Endothelial cell of umbilical vein (primary cell): ENCODE results near the gene DAB2IP. TPM values are rescaled to one million over a fixed set of nuclear protein-coding genes. Genes with fewer than 3 reads are reported as not detected.

Source experiments
- BruUV-seq: library from RNA; stranded (reverse); fragments of 400-500 nt; replicated peaks from 2 replicates; lab custom pipeline; 2021; lab: Mats Ljungman, UMichigan
- CTCF ChIA-PET: fragments of 300-600, 350-600 bp; sonication (Branson Sonifier 250); formaldehyde crosslinking; loops from one replicate; lab custom pipeline; 2021; ENCODE audit warnings: antibody characterized with exemption, inconsistent platforms; lab: Charles Lee
- POLR2A ChIA-PET: fragments of 300-600, 350-600 bp; sonication (Branson Sonifier 250); formaldehyde crosslinking; loops from one replicate; lab custom pipeline; 2021; ENCODE audit warnings: antibody characterized with exemption, inconsistent platforms; lab: Charles Lee
- DNase-seq: peaks from one replicate; pipeline ENCODE4 v3.0.0-alpha.2; 2011; ENCODE audit warnings: low read depth, low spot score
- FAIRE-seq: peaks from 2 replicates; lab custom pipeline; 2011; peaks lifted over from hg19 to GRCh38; lab: Jason Lieb, UNC
- H2AFZ ChIP-seq: 2 replicates; pipeline ENCODE4 v1.6.0; 2012; ENCODE audit warnings: low read depth, low read length, control low read depth, inconsistent platforms
- H3K27ac ChIP-seq: 2 replicates; pipeline ENCODE4 v1.5.1; 2011; ENCODE audit warnings: low read depth, mild to moderate bottlenecking, control low read depth, low read length, moderate library complexity; ENCODE audit not compliant: insufficient read depth
- H3K27me3 ChIP-seq, 2 experiments: 2 replicates each; pipeline versions ENCODE4 v1.6.0 to v1.6.1; 2011; ENCODE audit warnings: low read length in 2 of 2, mixed read lengths in 1 of 2; ENCODE audit not compliant: control insufficient read depth in 2 of 2, insufficient read depth in 2 of 2
- H3K36me3 ChIP-seq, 2 experiments: 2 replicates in 1 of 2; 3 replicates in 1 of 2; pipeline ENCODE4 v1.5.1; 2011; ENCODE audit warnings: low read length in 2 of 2, mild to moderate bottlenecking in 1 of 2, moderate library complexity in 1 of 2; ENCODE audit not compliant: control insufficient read depth in 2 of 2, insufficient read depth in 2 of 2; ENCODE audit errors: extremely low read depth in 1 of 2
- H3K4me1 ChIP-seq: 3 replicates; pipeline ENCODE4 v1.5.1; 2011; ENCODE audit warnings: mild to moderate bottlenecking, low read length; ENCODE audit not compliant: control insufficient read depth, insufficient read depth; ENCODE audit errors: extremely low read depth
- H3K4me2 ChIP-seq: 2 replicates; pipeline ENCODE4 v1.6.1; 2011; ENCODE audit warnings: low read length, control low read depth, mixed read lengths; ENCODE audit not compliant: insufficient read depth
- H3K4me3 ChIP-seq, 3 experiments: fragments of 200-600 bp in 1 of 3; sonication (generic), shearing (Covaris generic) in 1 of 3; replicated peaks in 1 of 3; 2 replicates each; pipeline ENCODE4 v1.5.1; 2011 to 2016; ENCODE audit warnings: control low read depth in 3 of 3, low read length in 3 of 3, mild to moderate bottlenecking in 2 of 3, inconsistent platforms in 1 of 3, low read depth in 1 of 3, moderate library complexity in 1 of 3; ENCODE audit not compliant: insufficient read depth in 1 of 3
- H3K79me2 ChIP-seq: 2 replicates; pipeline ENCODE4 v1.6.0; 2012; ENCODE audit warnings: low read length, inconsistent platforms; ENCODE audit not compliant: control insufficient read depth, insufficient read depth
- H3K9ac ChIP-seq: replicated peaks from 2 replicates; pipeline ENCODE3; 2011; ENCODE audit warnings: low read length, control low read depth; ENCODE audit not compliant: insufficient read depth; ENCODE audit errors: extremely low read depth
- H3K9me1 ChIP-seq: replicated peaks from 3 replicates; pipeline ENCODE4 v1.6.0; 2011; ENCODE audit warnings: mild to moderate bottlenecking, low read length; ENCODE audit not compliant: control insufficient read depth, insufficient read depth; ENCODE audit errors: extremely low read depth
- H3K9me3 ChIP-seq: replicated peaks from 2 replicates; pipeline ENCODE4 v1.5.1; 2012; ENCODE audit warnings: low read length, inconsistent platforms; ENCODE audit not compliant: control insufficient read depth, insufficient read depth
- H4K20me1 ChIP-seq: replicated peaks from 2 replicates; pipeline ENCODE3; 2011; ENCODE audit warnings: mild to moderate bottlenecking, low read length; ENCODE audit not compliant: control insufficient read depth, insufficient read depth; ENCODE audit errors: extremely low read depth
- CTCF ChIP-seq, 2 donors: IDR thresholded peaks; 1 replicate in 1 of 2; 2 replicates in 1 of 2; pipeline ENCODE4 v1.5.1; 2011; ENCODE audit warnings: low read length in 2 of 2, mild to moderate bottlenecking in 2 of 2, moderate library complexity in 2 of 2, control low read depth in 1 of 2, inconsistent platforms in 1 of 2, low read depth in 1 of 2; ENCODE audit not compliant: insufficient read depth in 1 of 2; ENCODE audit errors: extremely low read depth in 1 of 2
- EZH2 ChIP-seq: IDR thresholded peaks from 2 replicates; pipeline ENCODE4 v1.6.1; 2012; ENCODE audit warnings: borderline replicate concordance, low read depth, mild to moderate bottlenecking, moderate library complexity, low read length, inconsistent platforms; ENCODE audit not compliant: severe bottlenecking
- FOS ChIP-seq: IDR thresholded peaks from 2 replicates; pipeline ENCODE4 v1.6.1; 2011; ENCODE audit warnings: mild to moderate bottlenecking, low read length, moderate library complexity, borderline replicate concordance; ENCODE audit not compliant: insufficient read depth
- GATA2 ChIP-seq: IDR thresholded peaks from 2 replicates; pipeline ENCODE4 v1.7.0; 2011; ENCODE audit warnings: low read depth, mild to moderate bottlenecking, moderate library complexity, mixed read lengths, low read length; ENCODE audit not compliant: insufficient read length, insufficient read depth
- JUN ChIP-seq: IDR thresholded peaks from 2 replicates; pipeline ENCODE4 v1.6.1; 2011; ENCODE audit warnings: borderline replicate concordance, low read depth; ENCODE audit not compliant: insufficient read length, insufficient read depth
- MAX ChIP-seq: IDR thresholded peaks from 2 replicates; pipeline ENCODE4 v1.6.1; 2011; ENCODE audit not compliant: insufficient read depth, insufficient read length
- MYC ChIP-seq: IDR thresholded peaks from one replicate; pipeline ENCODE4 v1.6.1; 2011; ENCODE audit warnings: mild to moderate bottlenecking, low read depth, low read length
- POLR2A ChIP-seq: IDR thresholded peaks from 2 replicates; pipeline ENCODE4 v1.6.1; 2012; ENCODE audit warnings: low read depth, mild to moderate bottlenecking, control low read depth, low read length
- POLR2AphosphoS5 ChIP-seq: IDR thresholded peaks from 2 replicates; pipeline ENCODE4 v1.6.1; 2012; ENCODE audit warnings: low read depth, mild to moderate bottlenecking, control low read depth, low read length, moderate library complexity; ENCODE audit not compliant: insufficient read depth
- dilution Hi-C: fragments of 300-500 bp; cut with MboI; formaldehyde crosslinking; loops from one replicate; pipeline ENCODE4 v1.15.0; 2019; ENCODE audit warnings: low sequenced_read_pairs; ENCODE audit not compliant: extremely low pct_ligation_motif_present
- intact Hi-C: fragments of 100-400 bp; cut with micrococcal nuclease; formaldehyde crosslinking; loops from one replicate; pipeline ENCODE4 v1.10.0; 2022
- polyA plus RNA-seq, 4 experiments: library from polyadenylated mRNA; depleted of rRNA in 3 of 4; stranded (reverse) in 3 of 4; unstranded in 1 of 4; fragments of >200 nt; gene quantifications; 2 replicates each; pipeline versions ENCODE4 v1.2.1 to v1.2.3, GENCODE V29; 2011 to 2012; ENCODE audit warnings: missing spikeins in 1 of 4
- total RNA-seq: library from RNA; stranded (reverse); gene quantifications from 2 replicates; pipeline ENCODE4 v1.2.3, GENCODE V29; 2021

The DAB2IP gene
- total and polyA plus RNA-seq, 2 donors (not counting 3 experiments of a cell fraction or from before 2014, with no cell fraction given) = 29.2 to 53.6 TPM

DNA sequence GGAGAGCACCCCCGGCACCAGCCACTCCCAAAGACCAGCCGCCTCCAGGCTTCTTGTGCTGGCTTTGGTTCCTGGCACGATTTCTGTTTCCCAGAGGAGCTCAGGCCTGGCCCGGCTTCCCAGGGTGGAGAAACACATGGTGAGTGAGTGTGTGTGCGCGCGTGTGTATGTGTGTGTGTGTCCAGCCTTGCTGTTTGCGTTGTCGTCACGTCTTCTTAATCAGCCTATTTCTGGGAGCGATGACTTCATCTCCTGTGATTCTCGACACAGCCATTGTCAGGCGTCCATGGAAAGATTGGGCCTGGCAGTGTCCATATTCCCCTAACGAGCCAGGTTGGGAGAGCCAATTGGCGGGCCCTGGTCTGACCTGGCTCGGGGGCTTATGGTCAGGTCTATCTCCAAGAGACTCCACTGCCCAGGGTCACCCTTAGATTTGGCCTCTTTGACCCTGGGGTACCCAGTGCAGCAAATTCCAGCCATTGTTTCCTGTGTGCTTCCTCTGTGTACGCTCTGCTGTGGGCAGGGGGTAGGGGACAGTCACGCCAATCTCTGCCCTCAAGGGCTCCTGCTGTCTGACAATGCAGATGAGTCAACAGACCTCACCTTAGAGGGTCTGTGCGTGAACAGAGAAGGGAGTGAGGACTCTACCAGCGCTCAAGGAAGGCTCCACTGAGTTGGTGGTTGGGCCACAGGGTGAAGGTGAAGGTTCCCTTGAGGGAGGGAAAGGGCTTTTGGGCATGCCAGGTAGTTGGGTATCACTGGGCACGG is 73.8 kb downstream of the DAB2IP start:
- H3K79me2 ChIP-seq = peaks cover 2% of the 10 kb centered on the region
- dilution Hi-C loops (no loop called here), intact Hi-C loops (loop anchor here (1.0 kb wide), 3 partner anchors 18 to 25 kb away; no protein-coding TSS in a partner anchor)
- peak overlapping the region; percentile 16 for H2AFZ ChIP-seq
- H3K9me3 ChIP-seq = no peaks in the 10 kb centered on the region
- CTCF ChIA-PET = interaction anchor here (0.6 to 1.7 kb wide), 7 partner anchors 9 to 273 kb away, joined by 3 to 8 read pairs (median 4); no protein-coding TSS in a partner anchor
- TSS peak; percentile 76 for BruUV-seq
- peak; percentile 97 for DNase-seq
- H3K4me3 ChIP-seq = no peak overlapping the region
- no peaks in the 10 kb centered on the region for H3K9me1 ChIP-seq
- peak; percentile 94 for FAIRE-seq
- no peaks in the 10 kb centered on the region for H3K27me3 ChIP-seq
- H3K36me3 ChIP-seq = no peaks in the 10 kb centered on the region
- H4K20me1 ChIP-seq = no peaks in the 10 kb centered on the region
- TF ChIP-seq EZH2 (no peak), GATA2 (no peak), CTCF (IDR thresholded peaks at IDR 0.05; ENCODE audit: extremely low read depth in 1 of 2, insufficient read depth in 1 of 2, low read depth in 1 of 2, low read length in 2 of 2) (no peak), FOS (no peak), JUN (peak; percentile 89), MYC (peak; percentile 91), POLR2AphosphoS5 (peak; percentile 53), POLR2A (no peak), MAX (peak; percentile 88)
- POLR2A ChIA-PET = no interaction called here
- H3K4me2 ChIP-seq = no peak overlapping the region
- H3K27ac ChIP-seq = peak overlapping the region; percentile 71
- H3K9ac ChIP-seq = peak overlapping the region; percentile 10
- peaks cover 23% of the 10 kb centered on the region for H3K4me1 ChIP-seq
